CD1c-positive myeloid dendritic cell (primary cell): Measurements from ENCODE around the gene NRL.

Experiments used
- DNase-seq: peaks from one replicate; pipeline ENCODE4 v3.0.0-alpha.2; 2016; ENCODE audit errors: extremely low spot score

Gene NRL

DNA sequence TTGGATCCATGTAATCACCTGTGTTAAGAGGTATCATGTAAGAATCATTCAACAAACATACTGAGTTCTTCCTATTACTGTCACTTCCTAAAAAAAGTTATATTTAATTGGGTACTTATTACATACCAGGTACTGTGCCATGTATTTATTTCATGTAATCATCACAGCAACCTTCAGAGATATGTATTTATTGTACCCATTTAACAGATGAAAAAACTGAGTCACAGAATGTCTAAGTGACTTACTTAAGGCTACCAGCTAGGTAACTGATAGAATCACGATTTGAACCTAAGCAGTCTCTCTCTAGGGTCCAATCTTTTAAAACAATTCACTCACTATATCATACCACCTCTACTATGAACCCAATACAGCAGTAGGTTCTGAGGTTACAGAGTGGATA, 29.7 kb upstream of the NRL start:
- DNase-seq = no peak

DNA sequence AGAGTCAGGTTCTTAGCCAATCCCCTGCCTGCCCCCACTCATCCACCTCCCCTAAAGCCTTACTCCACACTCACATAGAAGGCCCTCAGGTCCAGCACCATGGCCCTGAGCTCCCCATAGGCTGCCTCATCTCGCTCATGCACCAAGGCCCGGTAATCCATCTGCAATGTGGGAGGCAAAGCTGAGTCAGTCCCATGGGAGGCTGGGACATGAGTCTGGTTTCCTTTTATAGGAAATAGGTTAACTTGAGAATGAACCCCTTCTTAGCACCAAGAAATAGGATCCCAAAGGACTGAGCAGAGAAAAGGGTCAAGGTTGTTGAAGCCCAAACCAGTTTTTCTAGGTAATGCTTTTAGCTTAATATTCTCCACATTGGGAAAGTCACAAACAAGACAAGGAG, 28.8 kb upstream of the NRL start:
- no peak for DNase-seq

DNA sequence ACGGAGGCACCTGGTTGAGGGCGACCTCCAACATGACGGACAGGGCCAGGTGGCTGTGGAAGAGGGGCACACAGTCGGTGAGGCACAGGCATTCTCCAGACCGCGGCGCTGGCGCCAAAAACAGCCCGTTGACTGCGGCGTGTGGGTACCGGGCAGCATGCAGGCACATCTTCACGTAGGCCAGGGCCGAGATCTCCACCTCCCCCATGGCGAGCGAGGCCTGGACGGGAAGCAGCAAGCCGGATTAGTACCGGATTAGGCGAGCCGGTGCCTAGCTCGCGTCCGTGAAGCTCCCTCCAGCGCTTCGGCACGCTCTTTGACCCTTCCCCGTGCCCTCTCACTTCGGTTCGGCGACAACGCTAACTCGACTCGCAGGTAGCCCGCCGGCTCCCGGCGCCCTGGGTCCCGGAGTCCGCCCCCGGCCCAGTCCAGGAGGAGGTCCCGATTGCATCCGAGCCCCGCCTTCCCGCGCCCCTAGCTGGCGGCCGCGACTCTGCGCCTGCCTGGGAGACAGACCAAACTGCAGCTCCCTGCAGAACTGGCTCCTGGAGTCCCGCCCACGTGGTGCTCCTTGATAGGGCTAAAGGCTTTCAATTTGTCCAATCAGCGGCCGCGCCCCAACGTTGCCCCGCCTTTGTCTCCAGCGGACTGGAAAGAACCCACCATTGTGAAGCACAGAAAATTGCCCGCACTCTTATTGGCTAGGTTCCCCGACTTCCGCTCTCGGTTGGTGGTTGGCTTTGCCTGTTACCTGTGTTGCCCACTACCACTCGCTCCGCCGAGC, 26.5 kb upstream of the NRL start, which contains the start of gene EMC9:
TSS of gene EMC9 (minus strand) at position 495 of the 784 bp plus-strand sequence. CDS start at position 208, 287 bp downstream.
- peak; percentile 100 for DNase-seq

- DNase-seq = no peak
Measured at GRCh38 chr14:24139272-24139934, 24.7 kb upstream of the NRL start.

DNA sequence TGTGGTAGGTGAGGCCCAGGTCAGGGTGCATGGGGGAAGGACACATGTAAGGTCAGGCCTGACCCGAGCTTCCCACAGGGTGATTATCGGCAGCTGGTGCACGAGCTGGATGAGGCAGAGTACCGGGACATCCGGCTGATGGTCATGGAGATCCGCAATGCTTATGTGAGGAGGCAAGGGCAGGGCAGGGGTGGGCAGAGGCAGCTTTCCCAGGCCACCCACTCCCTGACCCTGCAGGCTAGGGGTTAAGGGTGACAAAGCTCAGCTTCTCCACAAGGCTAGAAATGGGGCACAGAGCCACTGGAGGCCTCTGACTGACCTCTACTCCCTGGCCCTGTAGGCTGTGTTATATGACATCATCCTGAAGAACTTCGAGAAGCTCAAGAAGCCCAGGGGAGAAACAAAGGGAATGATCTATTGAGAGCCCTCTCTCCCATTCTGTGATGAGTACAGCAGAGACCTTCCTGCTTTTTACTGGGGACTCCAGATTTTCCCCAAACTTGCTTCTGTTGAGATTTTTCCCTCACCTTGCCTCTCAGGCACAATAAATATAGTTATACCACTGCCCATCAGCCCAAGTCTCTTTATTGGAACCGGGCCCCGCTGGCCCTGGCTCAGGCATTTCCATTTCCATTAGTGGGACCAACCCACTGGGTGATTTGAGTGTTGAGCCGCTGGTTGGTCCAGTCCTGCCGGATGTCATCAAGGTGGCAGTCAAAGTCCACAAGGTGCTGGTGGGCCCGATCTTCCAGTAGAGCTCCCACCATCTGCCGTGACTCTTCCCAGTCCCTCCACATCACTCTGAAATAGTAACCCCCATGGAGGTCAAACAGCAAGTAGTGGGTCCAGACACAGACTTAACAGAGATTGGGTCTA, 23.9 kb upstream of the NRL start:
- DNase-seq = no peak

GRCh38 chr14:24137529-24138395, 23.0 kb upstream of the NRL start:
- no peak for DNase-seq

DNA sequence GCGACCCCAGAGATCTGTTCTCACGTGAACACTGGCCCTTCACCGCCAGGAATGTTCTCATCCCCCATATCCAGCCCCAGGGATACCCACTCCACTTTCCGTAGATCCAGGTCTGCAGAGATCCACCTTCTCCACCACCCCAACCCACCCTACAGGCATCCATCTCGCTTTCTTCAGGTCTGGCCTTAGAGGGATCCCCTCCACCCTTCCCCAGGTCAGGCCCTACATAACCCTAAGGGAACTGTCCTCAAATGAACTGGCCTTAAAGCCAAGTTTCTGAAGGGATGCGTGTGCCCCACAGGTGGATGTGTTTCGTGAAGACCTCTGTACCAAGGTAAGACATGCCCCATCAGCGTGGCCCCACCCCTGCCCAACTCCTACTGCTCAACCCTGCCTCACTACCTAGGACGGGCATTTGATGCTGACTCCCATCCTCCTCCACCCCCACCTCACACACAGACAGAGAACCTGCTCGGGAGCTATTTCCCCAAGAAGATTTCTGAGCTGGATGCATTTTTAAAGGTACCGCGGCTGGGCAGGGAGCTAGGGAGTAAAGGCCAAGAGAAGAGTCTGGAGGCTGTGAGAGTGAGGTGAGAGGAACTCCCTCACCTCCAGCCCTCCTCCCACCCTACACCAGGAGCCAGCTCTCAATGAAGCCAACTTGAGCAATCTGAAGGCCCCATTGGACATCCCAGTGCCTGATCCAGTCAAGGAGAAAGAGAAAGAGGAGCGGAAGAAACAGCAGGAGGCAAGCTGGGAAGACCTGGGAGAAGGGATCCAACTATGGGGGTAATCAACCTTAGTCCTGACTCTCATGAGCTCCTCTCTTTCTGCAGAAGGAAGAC, 22.2 kb upstream of the NRL start:
- no peak for DNase-seq

- DNase-seq = peak; percentile 95
Measured at GRCh38 chr14:24135834-24136683, 21.3 kb upstream of the NRL start, which contains the start of gene PSME1. Gene PSME1, plus strand, starts transcription at chr14:24136194. Its CDS starts 69 bp downstream, at chr14:24136263.

- DNase-seq = no peak
Measured at GRCh38 chr14:24135584-24135833, 20.8 kb upstream of the NRL start.

DNA sequence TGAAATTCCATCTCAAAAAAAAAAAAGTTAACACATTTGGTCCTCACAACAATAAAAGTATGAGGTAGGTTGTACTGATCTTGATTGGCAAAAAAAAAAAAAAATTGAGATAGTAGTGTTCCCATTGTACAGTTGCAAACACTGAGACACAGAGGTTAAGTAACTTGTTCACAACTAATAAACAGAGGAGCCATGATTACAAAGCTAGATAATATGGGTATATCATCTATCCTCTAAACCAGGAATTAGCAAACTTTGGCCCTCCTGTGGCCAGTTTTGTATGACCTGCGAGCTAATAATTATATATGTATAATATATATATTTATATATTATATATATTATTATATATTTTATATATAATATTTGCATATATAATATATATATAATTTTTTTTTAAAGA, 19.0 kb upstream of the NRL start:
- no peak for DNase-seq

- DNase-seq = no peak
Measured at GRCh38 chr14:24132976-24133375, 18.2 kb upstream of the NRL start.

DNA sequence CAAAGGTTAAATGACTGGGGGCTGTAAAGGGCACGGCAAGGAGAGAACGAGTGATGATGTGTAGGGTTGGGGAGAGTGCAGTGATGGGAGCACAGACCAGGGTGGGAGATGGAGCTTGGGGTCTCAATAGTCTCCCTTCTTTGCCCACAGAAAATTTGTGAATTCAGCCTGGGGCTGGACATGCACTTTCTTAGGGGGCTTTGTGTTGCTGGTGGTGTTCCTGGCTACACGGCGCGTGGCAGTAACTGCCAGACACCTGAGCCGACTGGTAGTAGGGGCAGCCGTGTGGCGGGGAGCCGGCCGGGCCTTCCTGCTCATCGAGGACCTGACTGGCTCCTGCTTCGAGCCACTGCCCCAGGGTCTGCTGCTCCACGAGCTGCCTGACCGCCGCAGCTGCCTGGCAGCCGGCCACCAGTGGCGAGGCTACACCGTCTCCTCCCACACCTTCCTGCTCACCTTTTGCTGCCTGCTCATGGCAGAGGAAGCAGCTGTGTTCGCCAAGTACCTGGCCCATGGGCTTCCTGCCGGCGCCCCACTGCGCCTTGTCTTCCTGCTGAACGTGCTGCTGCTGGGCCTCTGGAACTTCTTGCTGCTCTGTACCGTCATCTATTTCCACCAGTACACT, 17.4 kb upstream of the NRL start:
- DNase-seq = no peak

DNA sequence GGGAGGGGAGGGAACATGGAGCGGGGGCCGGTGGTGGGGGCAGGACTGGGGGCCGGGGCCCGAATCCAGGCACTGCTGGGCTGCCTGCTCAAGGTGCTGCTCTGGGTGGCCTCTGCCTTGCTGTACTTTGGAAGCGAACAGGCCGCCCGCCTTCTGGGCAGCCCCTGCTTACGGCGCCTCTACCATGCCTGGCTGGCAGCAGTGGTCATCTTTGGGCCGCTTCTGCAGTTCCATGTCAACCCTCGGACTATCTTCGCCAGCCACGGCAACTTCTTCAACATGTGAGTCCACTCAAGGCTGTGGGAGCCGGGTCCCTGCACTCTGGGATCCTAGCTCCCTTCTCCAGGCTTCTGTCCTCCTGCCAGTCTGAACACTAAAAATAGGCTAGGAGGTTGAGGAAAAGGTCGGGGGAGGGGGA, 16.8 kb upstream of the NRL start:
- DNase-seq = no peak

- no peak for DNase-seq
Measured at GRCh38 chr14:24130717-24131548, 16.2 kb upstream of the NRL start.

DNA sequence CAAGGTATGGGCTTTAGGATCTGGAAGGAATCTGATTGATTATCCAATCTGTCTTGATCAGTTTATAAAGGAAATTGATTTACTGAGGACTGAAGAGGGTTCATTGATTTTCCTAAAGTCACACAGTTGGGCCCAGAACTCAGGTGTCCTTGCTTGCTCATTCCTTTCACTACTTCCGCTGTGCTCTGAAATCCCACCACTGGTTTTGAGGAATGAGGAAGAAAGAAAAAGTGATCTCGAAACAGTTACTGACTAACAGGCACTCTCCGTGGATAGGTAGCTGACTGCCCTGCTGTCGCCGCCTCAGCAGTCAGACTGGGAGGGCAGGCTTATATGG, 15.6 kb upstream of the NRL start, which contains the start of gene FITM1:
TSS of gene FITM1 (plus strand) at position 280 of the 337 bp plus-strand sequence. CDS start 905 bp downstream, outside the sequence.
- DNase-seq = peak; percentile 18

DNA sequence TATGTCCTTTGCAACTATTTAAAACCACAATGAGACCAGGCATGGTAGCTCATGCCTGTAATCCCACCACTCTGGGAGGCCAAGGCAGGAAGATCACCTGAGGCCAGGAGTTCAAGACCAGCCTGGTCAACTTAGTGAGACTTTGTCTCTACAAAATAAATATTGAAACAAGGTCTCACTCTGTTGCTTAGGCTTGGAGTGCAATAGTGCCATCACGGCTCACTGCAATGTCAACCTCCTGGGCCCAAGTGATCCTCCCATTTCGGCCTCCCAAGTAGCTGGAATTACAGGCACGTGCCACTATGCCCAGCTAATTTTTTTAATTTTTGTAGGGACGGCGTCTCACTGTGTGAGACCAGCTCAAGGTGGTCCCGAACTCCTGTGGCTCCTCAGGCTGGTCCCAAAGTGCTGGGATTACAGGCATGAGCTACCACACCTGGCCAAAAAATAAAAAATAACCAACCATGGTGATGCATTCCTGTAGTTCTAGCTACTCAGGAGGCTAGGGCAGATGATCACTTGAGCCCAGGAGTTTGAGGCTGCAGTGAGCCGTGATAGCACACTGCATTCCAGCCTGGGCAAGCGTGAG, 14.8 kb upstream of the NRL start:
- DNase-seq = no peak

GRCh38 chr14:24127673-24128072, 12.9 kb upstream of the NRL start:
- DNase-seq = no peak

- DNase-seq = no peak
Measured at GRCh38 chr14:24126939-24127338, 12.2 kb upstream of the NRL start.
